Erythroblast (primary cell): ENCODE measurements around the gene SETD1B.
"Not testable (repeated sequence)": the region's sequence is repeated elsewhere in the genome, so short reads cannot be mapped to it uniquely, and the experiment has no call there.

ENCODE experiments used
- GATA1 ChIP-seq: IDR thresholded peaks from 2 replicates; pipeline ENCODE4 v1.6.1; 2011; ENCODE audit warnings: low read depth, mild to moderate bottlenecking, control low read depth, low read length, moderate library complexity
- POLR2A ChIP-seq: IDR thresholded peaks from 2 replicates; pipeline ENCODE4 v1.6.1; 2011; ENCODE audit warnings: mild to moderate bottlenecking, low read length

DNA sequence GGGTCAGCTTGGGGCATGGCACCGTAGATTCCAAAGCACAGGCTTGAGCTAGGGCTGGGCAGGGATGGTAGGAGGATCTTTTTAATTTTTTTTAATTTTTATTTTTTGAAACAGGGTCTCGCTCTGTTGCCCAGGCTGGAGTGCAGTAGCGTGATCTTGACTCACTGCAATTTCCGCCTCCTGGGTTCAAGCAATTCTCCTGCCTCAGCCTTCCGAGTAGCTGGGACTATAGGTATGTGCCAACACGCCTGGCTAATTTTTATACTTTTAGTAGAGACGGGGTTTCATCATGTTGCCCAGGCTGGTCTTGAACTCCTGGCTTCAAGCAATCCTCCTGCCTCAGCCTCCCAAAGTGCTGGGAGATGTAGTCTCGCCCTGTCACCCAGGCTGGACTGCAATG is 13.0 kb upstream of the SETD1B start:
- not testable (repeated sequence) for TF ChIP-seq POLR2A, GATA1
